Common myeloid progenitor, CD34-positive (primary cell): ENCODE results near the gene FGF21.

Experiments
- CTCF ChIA-PET: fragments of 350-600 bp; sonication (Branson Sonifier 250); formaldehyde crosslinking; loops from one replicate; lab custom pipeline; 2021; ENCODE audit warnings: antibody characterized with exemption; lab: Charles Lee
- POLR2A ChIA-PET: fragments of 350-600 bp; sonication (Branson Sonifier 250); formaldehyde crosslinking; loops from one replicate; lab custom pipeline; 2021; ENCODE audit warnings: antibody characterized with exemption; lab: Charles Lee
- DNase-seq, 3 donors: peaks; one replicate each; pipeline versions ENCODE4 v3.0.0 to v3.0.0-alpha.2; 2013
- H3K27ac ChIP-seq, 2 experiments: 1 replicate in 1 of 2; 2 replicates in 1 of 2; pipeline ENCODE4 v1.7.0; 2013; ENCODE audit warnings: inconsistent platforms in 2 of 2, low read length in 2 of 2, mild to moderate bottlenecking in 2 of 2, low read depth in 1 of 2, moderate library complexity in 1 of 2; ENCODE audit not compliant: severe bottlenecking in 2 of 2, insufficient read depth in 1 of 2, poor library complexity in 1 of 2
- H3K27me3 ChIP-seq, 5 experiments: replicated peaks in 2 of 5; 1 replicate in 3 of 5; 2 replicates in 2 of 5; pipeline versions ENCODE4 v1.6.1 to v1.7.0; 2013; ENCODE audit warnings: low read length in 4 of 5, mild to moderate bottlenecking in 2 of 5, moderate library complexity in 2 of 5, inconsistent platforms in 1 of 5; ENCODE audit not compliant: insufficient read depth in 5 of 5, control insufficient read depth in 4 of 5
- H3K36me3 ChIP-seq, 4 experiments: 1 replicate in 2 of 4; 2 replicates in 2 of 4; pipeline versions ENCODE4 v1.6.1 to v1.7.0; 2013; ENCODE audit warnings: low read length in 3 of 4, control low read depth in 1 of 4, mild to moderate bottlenecking in 1 of 4; ENCODE audit not compliant: control insufficient read depth in 4 of 4, insufficient read depth in 4 of 4
- H3K4me1 ChIP-seq, 4 experiments: 1 replicate in 3 of 4; 2 replicates in 1 of 4; pipeline versions ENCODE4 v1.6.1 to v1.7.1; 2013; ENCODE audit warnings: low read length in 3 of 4, mild to moderate bottlenecking in 3 of 4, control low read depth in 1 of 4, inconsistent platforms in 1 of 4, moderate library complexity in 1 of 4; ENCODE audit not compliant: control insufficient read depth in 4 of 4, insufficient read depth in 4 of 4; ENCODE audit errors: control extremely low read depth in 1 of 4
- H3K4me3 ChIP-seq, 7 experiments: 1 replicate in 4 of 7; 2 replicates in 3 of 7; pipeline versions ENCODE4 v1.5.1 to v1.7.0; 2013; ENCODE audit warnings: mild to moderate bottlenecking in 7 of 7, low read length in 6 of 7, moderate library complexity in 6 of 7, inconsistent platforms in 2 of 7, low read depth in 2 of 7, control low read depth in 1 of 7; ENCODE audit not compliant: insufficient read depth in 4 of 7, control insufficient read depth in 1 of 7; ENCODE audit errors: extremely low read depth in 1 of 7
- H3K9me3 ChIP-seq, 5 experiments: 1 replicate in 4 of 5; 2 replicates in 1 of 5; pipeline versions ENCODE4 v1.6.1 to v1.7.1; 2013; ENCODE audit warnings: low read length in 4 of 5, mild to moderate bottlenecking in 2 of 5, inconsistent platforms in 1 of 5, low read depth in 1 of 5, moderate library complexity in 1 of 5; ENCODE audit not compliant: control insufficient read depth in 4 of 5, insufficient read depth in 2 of 5; ENCODE audit errors: control extremely low read depth in 1 of 5
- WGBS: methylation state at CpG from one replicate; pipeline ENCODE4 v1.1.5; 2013; ENCODE audit not compliant: insufficient coverage; 5-methylcytosine and 5-hydroxymethylcytosine counted together

The FGF21 gene

GRCh38 chr19:48720251-48720612, 35.1 kb upstream of the FGF21 start:
- H3K4me1 ChIP-seq: peaks cover 0 to 14% (median 8%) of the 10 kb centered on the region in 4 experiments
- POLR2A ChIA-PET: interaction anchor here (0.7 to 0.9 kb wide), 2 partner anchors 19 to 21 kb away, joined by 3 read pairs; no protein-coding TSS in a partner anchor
- WGBS: 52% methylated on average over 11 of the region's 12 CpGs
- CTCF ChIA-PET: interaction anchor here (0.8 kb wide), 1 partner anchor 68 kb away, joined by 3 read pairs; no protein-coding TSS in a partner anchor
- no peaks in the 10 kb centered on the region for H3K9me3 ChIP-seq
- DNase-seq: no peak
- no peak overlapping the region for H3K27ac ChIP-seq
- no peaks in the 10 kb centered on the region for H3K27me3 ChIP-seq
- peak overlapping the region in 6 of 7 experiments; percentile 70 to 87 (median 75) for H3K4me3 ChIP-seq
- H3K36me3 ChIP-seq: no peaks in the 10 kb centered on the region

GRCh38 chr19:48720613-48721296, 34.6 kb upstream of the FGF21 start:
- no peaks in the 10 kb centered on the region for H3K9me3 ChIP-seq
- peak overlapping the region; percentile 50 to 87 (median 73) for H3K4me3 ChIP-seq
- H3K36me3 ChIP-seq: no peaks in the 10 kb centered on the region
- no peaks in the 10 kb centered on the region for H3K27me3 ChIP-seq
- peak; percentile 96 to 98 (median 97) for DNase-seq
- WGBS: 6% methylated on average over 28 of the region's 42 CpGs
- ChIA-PET POLR2A (interaction anchor here (0.7 to 0.9 kb wide), 2 partner anchors 18 to 20 kb away, joined by 3 read pairs; no protein-coding TSS in a partner anchor), CTCF (interaction anchor here (0.8 kb wide), 1 partner anchor 67 kb away, joined by 3 read pairs; no protein-coding TSS in a partner anchor)
- peaks cover 0 to 18% (median 10%) of the 10 kb centered on the region in 4 experiments for H3K4me1 ChIP-seq
- H3K27ac ChIP-seq: peak overlapping the region; percentile 50 to 78

DNA sequence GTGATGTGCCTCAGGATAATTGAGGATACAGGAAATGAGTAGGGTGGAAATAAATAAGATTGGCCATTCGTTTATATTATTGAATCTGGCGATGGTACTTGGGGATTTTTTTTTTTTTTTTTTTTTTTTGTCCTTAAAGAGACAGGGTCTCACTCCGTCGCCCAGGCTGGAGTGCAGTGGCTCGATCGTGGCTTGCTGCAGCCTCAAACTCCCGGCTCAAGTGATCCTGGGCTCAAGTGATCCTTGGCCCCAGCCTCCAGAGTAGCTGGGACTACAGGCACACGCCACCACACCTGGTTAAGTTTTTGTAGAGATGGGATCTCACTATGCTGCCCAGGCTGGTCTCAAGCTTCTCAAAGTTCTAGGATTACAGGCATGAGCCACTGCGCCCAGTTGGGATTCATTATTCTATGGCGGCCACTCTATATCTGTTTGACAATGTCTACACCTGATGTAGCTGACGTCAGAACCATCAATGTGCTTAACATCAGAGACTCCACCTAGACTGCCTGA, 33.1 kb upstream of the FGF21 start:
- WGBS: 89% methylated on average over 10 of the region's 11 CpGs
- no peak overlapping the region for H3K27ac ChIP-seq
- POLR2A ChIA-PET: no interaction called here
- no peaks in the 10 kb centered on the region for H3K27me3 ChIP-seq
- no peaks in the 10 kb centered on the region for H3K9me3 ChIP-seq
- CTCF ChIA-PET: no interaction called here
- peaks cover 0 to 28% (median 18%) of the 10 kb centered on the region in 4 experiments for H3K4me1 ChIP-seq
- no peak for DNase-seq
- H3K4me3 ChIP-seq: no peak overlapping the region
- H3K36me3 ChIP-seq: no peaks in the 10 kb centered on the region

GRCh38 chr19:48724796-48725753, 30.2 kb upstream of the FGF21 start:
- Histone ChIP-seq H3K27me3 (no peaks in the 10 kb centered on the region), H3K27ac (peak overlapping the region in 1 of 2 experiments; percentile 73), H3K4me1 (peaks cover 0 to 28% (median 18%) of the 10 kb centered on the region in 4 experiments), H3K36me3 (no peaks in the 10 kb centered on the region), H3K9me3 (peaks cover 0 to 3% (median 0%) of the 10 kb centered on the region in 5 experiments), H3K4me3 (peak overlapping the region in 3 of 7 experiments; percentile 14 to 38 (median 19))
- ChIA-PET POLR2A (interaction anchor here (0.6 to 1.4 kb wide), 4 partner anchors 11 to 404 kb away, joined by 3 to 6 read pairs (median 4); no protein-coding TSS in a partner anchor), CTCF (interaction anchor here (0.6 to 3.4 kb wide), 8 partner anchors 9 to 118 kb away, joined by 3 to 17 read pairs (median 4); partner anchors contain the start of gene RASIP1)
- WGBS: 30% methylated on average over 4 of the region's 11 CpGs
- peak; percentile 93 to 97 (median 96) for DNase-seq

GRCh38 chr19:48726556-48726955, 28.8 kb upstream of the FGF21 start:
- Histone ChIP-seq H3K36me3 (no peaks in the 10 kb centered on the region), H3K27ac (no peak overlapping the region), H3K9me3 (peaks cover 0 to 3% (median 0%) of the 10 kb centered on the region in 5 experiments), H3K4me3 (no peak overlapping the region), H3K4me1 (peaks cover 0 to 21% (median 15%) of the 10 kb centered on the region in 4 experiments), H3K27me3 (no peaks in the 10 kb centered on the region)
- 50% methylated on average over 2 of the region's 2 CpGs for WGBS
- ChIA-PET CTCF (interaction anchor here (0.9 to 3.4 kb wide), 4 partner anchors 10 to 51 kb away, joined by 4 to 17 read pairs (median 12); partner anchors contain the start of gene RASIP1), POLR2A (no interaction called here)
- DNase-seq: peak; percentile 87 to 94 (median 91)

- no peak for DNase-seq
- H3K4me3 ChIP-seq: no peak overlapping the region
- H3K27ac ChIP-seq: no peak overlapping the region
- H3K27me3 ChIP-seq: peaks cover 0 to 3% (median 0%) of the 10 kb centered on the region in 5 experiments
- H3K4me1 ChIP-seq: peaks cover 0 to 21% (median 13%) of the 10 kb centered on the region in 4 experiments
- POLR2A ChIA-PET: no interaction called here
- WGBS: 92% methylated on average over 64 of the region's 77 CpGs
- no peaks in the 10 kb centered on the region for H3K36me3 ChIP-seq
- CTCF ChIA-PET: no interaction called here
- peaks cover 0 to 3% (median 0%) of the 10 kb centered on the region in 5 experiments for H3K9me3 ChIP-seq
Observed at GRCh38 chr19:48728911-48729664, 26.2 kb upstream of the FGF21 start.
